HT1080 (cell line): Measurements from ENCODE around the gene CCDC24. TPM values are rescaled to one million over a fixed set of nuclear protein-coding genes. Genes with fewer than 3 reads are reported as not detected.

ENCODE experiments used
- DNase-seq: peaks from one replicate; pipeline ENCODE4 v3.0.0-alpha.2; 2015; ENCODE audit warnings: low read depth
- total RNA-seq: library from RNA; depleted of rRNA; stranded (reverse); fragments of >200 nt; shearing (Covaris generic); gene quantifications from 2 replicates; pipeline ENCODE4 v1.2.3, GENCODE V29; 2014; rRNA removed

The CCDC24 gene
- total RNA-seq, 1 experiment from 2014 or later = 9.6 TPM

GRCh38 chr1:44038876-44039657 lies 47.7 kb downstream of the CCDC24 start:
- DNase-seq = peak; percentile 43

DNA sequence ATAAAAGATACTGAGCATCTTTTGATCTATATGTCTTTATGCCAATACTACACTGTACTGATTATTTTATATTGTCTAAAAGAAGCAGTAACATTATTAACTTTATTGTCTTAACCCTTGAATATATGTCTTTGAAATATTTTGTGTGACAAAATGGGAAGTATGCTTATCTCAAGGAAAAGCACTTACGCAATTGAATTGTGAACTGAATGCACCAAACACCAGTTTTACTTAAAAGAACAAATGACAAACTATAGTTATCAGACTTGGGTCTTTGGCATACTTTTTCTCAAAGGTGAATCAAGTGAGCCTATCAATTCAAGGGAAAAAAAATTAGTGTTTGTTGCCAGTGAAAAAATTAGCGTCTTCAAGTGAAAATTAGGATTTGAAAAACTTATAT lies 49.0 kb downstream of the CCDC24 start:
- no peak for DNase-seq

DNA sequence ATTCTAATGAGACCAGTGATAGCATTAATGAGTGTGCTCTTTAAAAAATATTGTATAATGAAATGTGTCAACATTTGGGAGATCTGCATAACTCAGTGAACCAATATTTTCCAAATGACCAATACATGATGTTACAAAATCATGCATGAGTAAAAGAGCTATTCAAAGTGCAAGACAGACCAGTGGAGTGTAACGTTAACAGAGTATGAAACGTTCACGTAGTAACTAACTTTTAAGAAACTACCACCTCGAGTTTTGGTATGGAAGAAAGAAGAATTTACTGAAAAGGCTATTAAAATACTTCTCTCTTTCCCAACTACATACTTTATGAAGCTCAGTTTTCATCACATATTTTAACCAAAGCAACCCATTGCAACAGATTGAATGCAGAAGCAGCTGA lies 49.4 kb downstream of the CCDC24 start:
- no peak for DNase-seq

DNA sequence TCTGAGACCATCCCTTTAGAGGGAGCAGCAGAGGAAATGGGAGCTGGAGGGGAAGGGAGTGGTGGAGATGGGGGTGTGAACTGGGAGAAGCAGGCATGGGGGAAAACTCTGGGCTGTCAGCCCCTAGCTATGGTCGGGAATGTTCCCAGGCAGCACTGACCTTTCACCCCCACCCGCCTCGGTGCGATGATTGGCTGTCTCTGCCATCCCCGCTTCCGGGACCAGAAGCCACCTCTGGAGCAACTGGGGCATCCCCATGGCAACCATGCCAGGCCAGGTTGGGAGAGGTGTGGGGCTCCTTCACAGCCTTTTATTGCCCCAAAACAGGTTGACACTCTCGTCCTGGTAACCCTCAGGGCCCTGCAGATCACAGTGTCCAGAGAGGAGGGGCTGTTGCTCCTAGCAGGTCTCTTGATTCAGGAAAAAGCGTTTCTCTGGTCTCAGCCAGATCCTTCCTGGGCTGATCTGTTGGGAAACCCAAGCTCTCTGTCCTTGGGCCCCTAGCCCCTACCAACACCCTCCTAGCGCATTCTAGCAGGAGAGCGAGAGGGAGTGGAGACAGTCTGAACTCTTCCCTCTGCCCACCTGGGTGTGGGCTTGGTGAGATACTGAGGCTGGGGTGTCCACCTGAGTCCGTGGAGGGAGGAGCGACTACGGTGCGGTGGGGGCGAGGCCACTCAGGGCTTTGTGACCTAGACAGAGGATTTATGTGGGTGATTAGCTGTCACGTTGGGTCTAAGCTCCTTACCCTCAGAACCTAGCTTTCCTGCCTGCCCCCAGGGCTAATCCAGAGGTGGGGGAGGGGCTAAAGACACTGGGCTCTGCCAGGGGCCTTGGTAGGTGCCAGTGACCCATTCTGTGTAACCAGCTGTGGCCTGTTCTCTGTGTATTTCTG lies 52.0 kb downstream of the CCDC24 start:
- no peak for DNase-seq

DNA sequence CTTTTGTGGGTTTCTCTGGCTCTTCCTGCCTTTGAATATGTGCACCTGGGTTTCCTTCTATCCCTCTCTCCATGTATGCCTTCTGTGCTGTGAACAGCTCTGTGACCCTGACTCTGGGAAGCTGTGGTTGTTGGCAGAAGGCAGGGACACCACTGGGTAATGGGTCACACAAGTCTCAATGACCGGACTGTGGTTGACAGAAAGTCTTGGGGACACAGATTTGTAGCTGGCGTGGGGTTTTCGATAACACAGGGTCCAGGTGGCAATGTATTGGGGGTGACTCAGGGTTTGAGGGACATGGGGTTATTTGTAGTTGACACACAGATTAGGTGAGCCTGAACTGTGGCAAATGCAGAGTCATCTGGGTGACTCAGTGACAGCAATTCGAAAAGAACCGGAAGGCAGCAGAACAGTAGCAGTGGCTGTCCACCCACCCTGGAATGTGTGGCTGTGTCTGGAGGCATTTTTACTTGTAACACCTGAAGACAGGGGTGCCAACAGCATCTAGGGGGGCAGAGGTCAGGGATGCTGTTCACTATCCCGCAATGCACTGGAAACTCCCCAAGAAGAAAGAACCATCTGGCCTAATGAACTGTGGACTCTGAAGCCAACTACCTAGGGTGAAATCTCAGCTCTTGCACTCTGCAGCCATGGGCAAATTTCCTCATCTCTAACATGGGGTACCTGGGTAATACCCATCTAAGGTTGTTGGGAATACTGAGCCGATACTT lies 52.8 kb downstream of the CCDC24 start:
- peak; percentile 47 for DNase-seq

GRCh38 chr1:44045064-44045463 lies 53.7 kb downstream of the CCDC24 start:
- no peak for DNase-seq

Other genes starting within 250 kb of the CCDC24 start
- gene ARTN, start 57.8 kb upstream of the CCDC24 start, total RNA-seq = 0.32 TPM in 1 of 2 replicates, not detected in the other
- gene IPO13, start 44.6 kb upstream of the CCDC24 start, total RNA-seq = 26.6 and 28.3 TPM in 2 replicates
- 91.4 and 100 TPM in 2 replicates for gene DPH2, start 21.6 kb upstream of the CCDC24 start, total RNA-seq
- 176 and 229 TPM in 2 replicates for gene ATP6V0B, start 16.6 kb upstream of the CCDC24 start, total RNA-seq
- 119 and 133 TPM in 2 replicates for gene B4GALT2, start 12.4 kb upstream of the CCDC24 start, total RNA-seq
- gene SLC6A9, start 39.9 kb downstream of the CCDC24 start, total RNA-seq = 4.1 and 6.4 TPM in 2 replicates
- gene KLF17, start 127.2 kb downstream of the CCDC24 start, total RNA-seq = 0.23 and 0.74 TPM in 2 replicates
- not detected in 2 replicates for gene KLF18, start 150.0 kb downstream of the CCDC24 start, total RNA-seq
- gene DMAP1, start 221.9 kb downstream of the CCDC24 start, total RNA-seq = 10.4 and 12.7 TPM in 2 replicates